Smooth muscle cell of the coronary artery (primary cell): ENCODE results near the gene HAND1. TPM values are rescaled to one million over a fixed set of nuclear protein-coding genes. Genes with fewer than 3 reads are reported as not detected.

Source experiments
- total RNA-seq: library from RNA; depleted of rRNA; stranded (reverse); fragments of >200 nt; gene quantifications from 2 replicates; pipeline ENCODE4 v1.2.3, GENCODE V29; 2014; ENCODE audit warnings: low replicate concordance

HAND1 gene
- not detected in 2 replicates for total RNA-seq

DNA sequence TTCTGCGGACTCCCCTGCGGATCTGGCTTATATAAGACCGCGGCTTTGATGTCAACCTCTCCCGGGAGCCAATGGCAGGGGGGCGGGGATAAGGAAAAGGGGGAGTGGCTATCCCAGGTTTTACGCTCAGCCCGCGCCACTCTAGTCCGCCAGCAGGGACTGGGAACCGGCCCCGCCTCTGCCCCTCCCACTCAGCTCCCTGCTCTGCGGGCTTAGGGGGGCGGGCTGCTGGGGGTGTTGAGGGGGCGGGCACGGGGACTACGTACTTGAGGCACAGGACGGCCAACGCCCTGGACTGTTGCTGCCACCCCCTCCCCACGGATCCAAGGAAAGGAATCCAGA lies at the start of gene HAND1:
Gene HAND1, minus strand, starts transcription at position 4 of the 342 bp plus-strand sequence. CDS start 219 bp downstream, outside the sequence.

DNA sequence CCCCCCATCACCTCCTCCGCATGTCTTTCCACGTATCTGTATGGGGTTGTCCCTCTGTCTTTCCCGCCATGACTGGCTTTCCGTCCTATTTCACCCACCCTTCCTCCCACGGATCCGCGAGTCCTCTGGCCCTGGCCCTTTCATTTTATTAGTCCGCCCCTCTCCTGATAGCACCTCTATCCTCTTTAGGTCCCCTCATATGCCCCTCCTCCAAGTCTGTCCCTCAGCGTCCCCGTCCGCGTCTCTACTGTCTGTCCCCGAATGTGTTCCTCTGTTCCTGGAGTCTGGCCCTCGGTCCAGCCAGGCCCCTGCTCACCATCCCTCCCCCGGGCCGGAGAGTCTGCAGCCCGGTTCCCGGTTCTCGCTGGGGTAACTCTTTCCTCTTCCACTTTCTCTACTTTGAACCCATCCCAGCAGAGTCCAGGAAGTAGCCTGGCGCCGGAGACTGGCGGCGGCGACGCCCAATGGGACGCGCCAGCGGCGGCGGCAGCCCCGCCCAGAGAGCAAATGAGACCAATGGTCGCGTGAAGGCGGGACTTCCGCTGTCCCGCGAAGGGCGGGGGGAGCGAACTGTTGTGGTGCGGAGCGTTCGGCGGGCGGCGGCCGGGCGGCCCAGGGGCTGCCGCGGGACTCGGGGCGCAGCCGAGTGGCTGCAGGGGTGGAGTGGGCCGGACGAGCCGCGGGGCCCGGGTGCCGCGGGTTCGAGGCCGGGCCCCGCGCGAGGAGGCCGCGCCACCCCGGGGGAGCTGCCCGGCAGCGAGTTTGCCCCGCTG lies 32.4 kb downstream of the HAND1 start, which contains the start of gene SAP30L:
Gene SAP30L, plus strand, starts transcription at position 576 of the 773 bp plus-strand sequence. CDS start 608 bp downstream, outside the sequence.

Other genes starting within 250 kb of the HAND1 start
- gene SAP30L, start 32.2 kb downstream of the HAND1 start, total RNA-seq, result 19.4 and 31.5 TPM in 2 replicates